Mammary epithelial cell (primary cell): ENCODE measurements around the gene HYDIN.
"Not testable (repeated sequence)": the region's sequence is repeated elsewhere in the genome, so short reads cannot be mapped to it uniquely, and the experiment has no call there.

ENCODE experiments used
- EZH2 ChIP-seq: IDR thresholded peaks from 2 replicates; pipeline ENCODE4 v1.6.1; 2012; ENCODE audit warnings: low read length, inconsistent platforms, borderline replicate concordance
- TF ChIP-seq, protein P1 (sequence below), 2 donors: IDR thresholded peaks in 1 of 2; conservative IDR thresholded peaks in 1 of 2; 2 replicates each; pipeline ENCODE4 v1.5.1; 2011 to 2012; ENCODE audit warnings: inconsistent platforms in 2 of 2, low read length in 2 of 2, mild to moderate bottlenecking in 2 of 2, control low read depth in 1 of 2, low read depth in 1 of 2; ENCODE audit not compliant: insufficient read depth in 1 of 2; ENCODE audit errors: extremely low read depth in 1 of 2

GRCh38 chr16:70823498-70824118 lies 406.9 kb downstream of the HYDIN start:
- TF ChIP-seq, protein P1, sequence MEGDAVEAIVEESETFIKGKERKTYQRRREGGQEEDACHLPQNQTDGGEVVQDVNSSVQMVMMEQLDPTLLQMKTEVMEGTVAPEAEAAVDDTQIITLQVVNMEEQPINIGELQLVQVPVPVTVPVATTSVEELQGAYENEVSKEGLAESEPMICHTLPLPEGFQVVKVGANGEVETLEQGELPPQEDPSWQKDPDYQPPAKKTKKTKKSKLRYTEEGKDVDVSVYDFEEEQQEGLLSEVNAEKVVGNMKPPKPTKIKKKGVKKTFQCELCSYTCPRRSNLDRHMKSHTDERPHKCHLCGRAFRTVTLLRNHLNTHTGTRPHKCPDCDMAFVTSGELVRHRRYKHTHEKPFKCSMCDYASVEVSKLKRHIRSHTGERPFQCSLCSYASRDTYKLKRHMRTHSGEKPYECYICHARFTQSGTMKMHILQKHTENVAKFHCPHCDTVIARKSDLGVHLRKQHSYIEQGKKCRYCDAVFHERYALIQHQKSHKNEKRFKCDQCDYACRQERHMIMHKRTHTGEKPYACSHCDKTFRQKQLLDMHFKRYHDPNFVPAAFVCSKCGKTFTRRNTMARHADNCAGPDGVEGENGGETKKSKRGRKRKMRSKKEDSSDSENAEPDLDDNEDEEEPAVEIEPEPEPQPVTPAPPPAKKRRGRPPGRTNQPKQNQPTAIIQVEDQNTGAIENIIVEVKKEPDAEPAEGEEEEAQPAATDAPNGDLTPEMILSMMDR (conservative IDR thresholded peaks at IDR 0.05 in 1 of 2, IDR thresholded peaks at IDR 0.05 in 1 of 2; ENCODE audit: extremely low read depth in 1 of 2, insufficient read depth in 1 of 2, low read depth in 1 of 2, low read length in 2 of 2) = not testable (repeated sequence)
- not testable (repeated sequence) for TF ChIP-seq EZH2
